Liver (tissue), 9 donors: ENCODE measurements around the gene NDUFA11. TPM values are rescaled to one million over a fixed set of nuclear protein-coding genes. Genes with fewer than 3 reads are reported as not detected.

ENCODE experiments used
- DNase-seq: peaks from one replicate; pipeline ENCODE4 v3.0.0-alpha.2; 2017; ENCODE audit warnings: low spot score
- H3K27ac ChIP-seq, 2 donors: one replicate each; pipeline ENCODE4 v1.7.0; 2013; ENCODE audit warnings: inconsistent platforms in 2 of 2, low read length in 2 of 2, control low read depth in 1 of 2, low read depth in 1 of 2, mild to moderate bottlenecking in 1 of 2
- H3K27me3 ChIP-seq, 4 donors: one replicate each; pipeline versions ENCODE4 v1.6.1 to v1.7.0; 2013; ENCODE audit warnings: low read length in 3 of 4, inconsistent platforms in 1 of 4, mild to moderate bottlenecking in 1 of 4, moderate library complexity in 1 of 4; ENCODE audit not compliant: control insufficient read depth in 4 of 4, insufficient read depth in 4 of 4
- H3K36me3 ChIP-seq, 4 donors: one replicate each; pipeline versions ENCODE4 v1.6.1 to v1.7.0; 2013; ENCODE audit warnings: low read length in 3 of 4, mild to moderate bottlenecking in 3 of 4, low read depth in 1 of 4, moderate library complexity in 1 of 4; ENCODE audit not compliant: control insufficient read depth in 4 of 4, insufficient read depth in 3 of 4
- H3K4me1 ChIP-seq, 4 donors: one replicate each; pipeline versions ENCODE4 v1.6.1 to v1.7.0; 2013; ENCODE audit warnings: low read length in 3 of 4, mild to moderate bottlenecking in 3 of 4, moderate library complexity in 1 of 4; ENCODE audit not compliant: control insufficient read depth in 4 of 4, insufficient read depth in 4 of 4
- H3K4me3 ChIP-seq, 3 donors: one replicate each; pipeline versions ENCODE4 v1.6.1 to v1.7.0; 2013; ENCODE audit warnings: low read length in 3 of 3, control low read depth in 1 of 3, low read depth in 1 of 3, mild to moderate bottlenecking in 1 of 3
- H3K9ac ChIP-seq, 2 donors: one replicate each; pipeline ENCODE4 v1.7.0; 2013; ENCODE audit warnings: low read length in 2 of 2, mild to moderate bottlenecking in 2 of 2, moderate library complexity in 2 of 2, control low read depth in 1 of 2, low read depth in 1 of 2
- H3K9me3 ChIP-seq, 4 donors: one replicate each; pipeline versions ENCODE4 v1.6.1 to v1.7.0; 2013; ENCODE audit warnings: low read length in 3 of 4; ENCODE audit not compliant: control insufficient read depth in 4 of 4
- CTCF ChIP-seq: fragments of 150-350 bp; IDR thresholded peaks from 2 replicates; pipeline ENCODE4 v1.5.1; 2017; ENCODE audit warnings: improper control_type of control experiment, low read depth, low read length; ENCODE audit not compliant: missing input control
- EGR1 ChIP-seq, 2 donors: IDR thresholded peaks; 2 replicates each; pipeline ENCODE4 v1.6.1; 2016 to 2018; ENCODE audit warnings: antibody characterized with exemption in 2 of 2, low read depth in 2 of 2
- FOXA1 ChIP-seq: IDR thresholded peaks from 2 replicates; pipeline ENCODE4 v1.6.1; 2016; ENCODE audit warnings: antibody characterized with exemption
- FOXA2 ChIP-seq: IDR thresholded peaks from 2 replicates; pipeline ENCODE4 v1.6.1; 2016; ENCODE audit warnings: antibody characterized with exemption
- GABPA ChIP-seq, 2 donors: IDR thresholded peaks in 1 of 2; conservative IDR thresholded peaks in 1 of 2; 2 replicates each; pipeline ENCODE4 v1.6.1; 2016; ENCODE audit warnings: antibody characterized with exemption in 2 of 2, mild to moderate bottlenecking in 1 of 2, moderate library complexity in 1 of 2
- HNF4A ChIP-seq, 2 donors: conservative IDR thresholded peaks; 2 replicates each; pipeline ENCODE4 v1.6.1; 2016; ENCODE audit warnings: antibody characterized with exemption in 2 of 2, mild to moderate bottlenecking in 2 of 2
- HNF4G ChIP-seq: IDR thresholded peaks from 2 replicates; pipeline ENCODE4 v1.6.1; 2016; ENCODE audit warnings: antibody characterized with exemption
- JUND ChIP-seq, 2 donors: IDR thresholded peaks; 2 replicates each; pipeline ENCODE4 v1.6.1; 2016; ENCODE audit warnings: antibody characterized with exemption in 2 of 2
- NR2F2 ChIP-seq: IDR thresholded peaks from 2 replicates; pipeline ENCODE4 v1.6.1; 2016; ENCODE audit warnings: antibody characterized with exemption
- RAD21 ChIP-seq, 2 donors: IDR thresholded peaks; 2 replicates each; pipeline ENCODE4 v1.6.1; 2016; ENCODE audit warnings: antibody characterized with exemption in 2 of 2, mild to moderate bottlenecking in 2 of 2
- RXRA ChIP-seq, 2 donors: IDR thresholded peaks; 2 replicates each; pipeline ENCODE4 v1.6.1; 2017 to 2018; ENCODE audit warnings: antibody characterized with exemption in 2 of 2, mild to moderate bottlenecking in 1 of 2
- YY1 ChIP-seq: IDR thresholded peaks from 2 replicates; pipeline ENCODE4 v1.6.1; 2016; ENCODE audit warnings: antibody characterized with exemption, mild to moderate bottlenecking
- WGBS: extraction: QIAGEN DNeasy Blood & Tissue Kit; methylation state at CpG from one replicate; pipeline ENCODE4 v1.1.7; 2013; 5-methylcytosine and 5-hydroxymethylcytosine counted together
- polyA plus RNA-seq, 2 donors: library from polyadenylated mRNA; stranded (reverse) in 1 of 2; unstranded in 1 of 2; fragments of 200-250 nt in 1 of 2; fragments of >200 nt in 1 of 2; fragmentation: Nextera tagmentation in 1 of 2; extraction: Ambion mirVana in 1 of 2; gene quantifications; one replicate each; pipeline versions ENCODE4 v1.2.1 to v1.2.3, GENCODE V29; 2013 to 2015
- total RNA-seq, 2 donors: library from RNA; depleted of rRNA; stranded (reverse); fragments of >200 nt; gene quantifications; one replicate each; pipeline ENCODE4 v1.2.3, GENCODE V29; 2014
- TF ChIP-seq, protein P1 (sequence below): IDR thresholded peaks from 2 replicates; pipeline ENCODE4 v1.6.1; 2016; ENCODE audit warnings: antibody characterized with exemption
- TF ChIP-seq, protein P2 (sequence below): IDR thresholded peaks from 2 replicates; pipeline ENCODE4 v1.6.1; 2016; ENCODE audit warnings: antibody characterized with exemption
- donor health status: healthy.
- donor health status: healthy.
- donor health status: healthy.
- donor health status: healthy.
- donor health status: healthy.

NDUFA11 gene
- total and polyA plus RNA-seq, 4 donors = 127 to 394 (median 226) TPM

DNA sequence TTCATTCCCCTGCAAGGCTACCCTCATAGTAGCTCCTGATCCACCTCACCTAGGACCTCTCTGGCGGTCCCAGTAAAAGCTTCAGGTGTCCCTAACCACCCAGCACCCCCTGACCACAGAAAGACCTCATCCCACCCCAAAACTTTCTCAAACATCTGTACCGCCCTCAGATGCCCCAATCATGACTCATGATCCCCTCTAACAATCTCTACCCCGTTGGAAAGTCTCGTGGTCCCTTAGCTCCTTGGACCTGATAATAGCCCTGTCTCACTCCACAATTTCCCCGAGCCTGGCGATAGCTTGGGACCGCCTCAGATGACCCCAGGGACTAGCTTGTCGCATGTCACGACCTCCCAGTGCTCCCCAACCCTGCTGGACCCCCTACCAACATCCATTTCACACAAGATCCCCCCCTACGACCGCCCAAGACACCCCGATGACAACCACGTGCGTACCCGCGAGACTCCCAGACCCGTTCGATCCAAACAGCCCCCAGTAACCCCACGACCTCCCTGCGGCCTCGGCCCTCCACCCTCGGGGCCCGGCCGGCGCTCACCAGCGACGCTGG, 450 bp downstream of the NDUFA11 start:
- peak overlapping the region; percentile 96 for H3K27ac ChIP-seq
- TF ChIP-seq, protein P1, sequence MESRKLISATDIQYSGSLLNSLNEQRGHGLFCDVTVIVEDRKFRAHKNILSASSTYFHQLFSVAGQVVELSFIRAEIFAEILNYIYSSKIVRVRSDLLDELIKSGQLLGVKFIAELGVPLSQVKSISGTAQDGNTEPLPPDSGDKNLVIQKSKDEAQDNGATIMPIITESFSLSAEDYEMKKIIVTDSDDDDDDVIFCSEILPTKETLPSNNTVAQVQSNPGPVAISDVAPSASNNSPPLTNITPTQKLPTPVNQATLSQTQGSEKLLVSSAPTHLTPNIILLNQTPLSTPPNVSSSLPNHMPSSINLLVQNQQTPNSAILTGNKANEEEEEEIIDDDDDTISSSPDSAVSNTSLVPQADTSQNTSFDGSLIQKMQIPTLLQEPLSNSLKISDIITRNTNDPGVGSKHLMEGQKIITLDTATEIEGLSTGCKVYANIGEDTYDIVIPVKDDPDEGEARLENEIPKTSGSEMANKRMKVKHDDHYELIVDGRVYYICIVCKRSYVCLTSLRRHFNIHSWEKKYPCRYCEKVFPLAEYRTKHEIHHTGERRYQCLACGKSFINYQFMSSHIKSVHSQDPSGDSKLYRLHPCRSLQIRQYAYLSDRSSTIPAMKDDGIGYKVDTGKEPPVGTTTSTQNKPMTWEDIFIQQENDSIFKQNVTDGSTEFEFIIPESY = peak; percentile 28
- TF ChIP-seq RXRA (IDR thresholded peaks at IDR 0.05) (no peak), HNF4G (no peak), FOXA2 (no peak), HNF4A (conservative IDR thresholded peaks at IDR 0.05) (no peak), YY1 (no peak)
- H3K9me3 ChIP-seq = no peaks in the 10 kb centered on the region
- H3K4me1 ChIP-seq = peaks cover 3 to 30% (median 23%) of the 10 kb centered on the region in 4 donors
- H3K4me3 ChIP-seq = peak overlapping the region; percentile 79 to 91 (median 80)
- peak overlapping the region; percentile 68 to 95 for H3K9ac ChIP-seq
- no peak for DNase-seq
- H3K27me3 ChIP-seq = no peaks in the 10 kb centered on the region
- WGBS = under 1% methylated on average over 27 of the region's 27 CpGs
- H3K36me3 ChIP-seq = peaks cover 0 to 3% (median 2%) of the 10 kb centered on the region in 4 donors

- Histone ChIP-seq H3K27me3 (no peaks in the 10 kb centered on the region), H3K4me3 (no peak overlapping the region), H3K36me3 (peaks cover 0 to 11% (median 4%) of the 10 kb centered on the region in 4 donors), H3K27ac (no peak overlapping the region), H3K9me3 (no peaks in the 10 kb centered on the region), H3K9ac (no peak overlapping the region), H3K4me1 (peaks cover 3 to 25% (median 21%) of the 10 kb centered on the region in 4 donors)
- 94% methylated on average over 8 of the region's 8 CpGs for WGBS
- no peak for TF ChIP-seq HNF4G
- TF ChIP-seq GABPA (IDR thresholded peaks at IDR 0.05 in 1 of 2, conservative IDR thresholded peaks at IDR 0.05 in 1 of 2) = no peak
- no peak for TF ChIP-seq FOXA1
- no peak for TF ChIP-seq NR2F2
- no peak for TF ChIP-seq JUND (IDR thresholded peaks at IDR 0.05)
- TF ChIP-seq HNF4A (conservative IDR thresholded peaks at IDR 0.05) = no peak
- no peak for TF ChIP-seq RAD21 (IDR thresholded peaks at IDR 0.05)
- TF ChIP-seq CTCF = no peak
- TF ChIP-seq, protein P2, sequence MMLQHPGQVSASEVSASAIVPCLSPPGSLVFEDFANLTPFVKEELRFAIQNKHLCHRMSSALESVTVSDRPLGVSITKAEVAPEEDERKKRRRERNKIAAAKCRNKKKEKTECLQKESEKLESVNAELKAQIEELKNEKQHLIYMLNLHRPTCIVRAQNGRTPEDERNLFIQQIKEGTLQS = no peak
- DNase-seq = no peak
Observed at GRCh38 chr19:5900976-5901375, 2.6 kb downstream of the NDUFA11 start.

DNA sequence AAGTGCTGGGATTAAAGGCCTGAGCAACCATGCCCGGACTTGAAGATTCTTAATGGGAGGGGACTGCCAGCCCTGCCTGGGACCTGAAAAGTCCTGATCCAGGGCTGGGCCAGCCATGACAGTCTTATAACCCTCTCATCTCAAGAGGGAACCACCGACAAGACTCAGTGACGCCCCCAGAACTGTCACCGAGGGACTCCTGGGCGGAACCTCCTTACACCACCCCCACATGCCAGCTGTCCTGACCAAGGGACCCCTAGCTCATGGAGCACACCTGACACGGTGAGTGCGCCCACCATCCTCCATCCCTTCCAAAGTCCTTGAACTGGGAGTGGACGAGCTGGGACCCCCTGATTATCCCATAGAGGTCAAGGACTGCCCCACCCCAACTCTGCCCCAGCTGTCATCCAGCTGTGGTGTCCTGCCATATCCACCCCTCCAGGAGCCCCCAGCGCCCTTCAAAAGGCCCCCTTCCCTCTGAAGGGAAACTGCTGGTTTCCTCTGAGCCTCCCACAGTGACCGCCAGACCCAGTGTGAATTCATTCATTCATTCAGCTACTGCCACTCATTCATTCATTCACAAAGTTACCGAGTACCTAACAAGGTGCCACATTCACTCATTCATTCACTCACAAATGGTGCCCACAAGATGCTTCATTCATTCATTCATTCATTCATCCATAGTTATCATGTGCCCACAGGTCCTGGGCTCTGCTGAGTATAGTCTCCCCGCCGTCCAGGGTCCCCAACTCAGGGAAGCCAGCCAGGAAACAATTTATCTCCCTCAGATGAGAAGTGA, 3.7 kb downstream of the NDUFA11 start:
- H3K4me3 ChIP-seq = no peak overlapping the region
- DNase-seq = no peak
- TF ChIP-seq RXRA (IDR thresholded peaks at IDR 0.05) (no peak), EGR1 (IDR thresholded peaks at IDR 0.05; ENCODE audit: low read depth in 2 of 2) (no peak), HNF4G (no peak)
- H3K36me3 ChIP-seq = peaks cover 8 to 21% (median 9%) of the 10 kb centered on the region in 4 donors
- H3K4me1 ChIP-seq = peaks cover 0 to 18% (median 12%) of the 10 kb centered on the region in 4 donors
- WGBS = 95% methylated on average over 13 of the region's 13 CpGs
- no peak overlapping the region for H3K27ac ChIP-seq
- H3K9me3 ChIP-seq = no peaks in the 10 kb centered on the region
- no peaks in the 10 kb centered on the region for H3K27me3 ChIP-seq
- H3K9ac ChIP-seq = no peak overlapping the region
